Thyroid gland (tissue), 4 donors: ENCODE measurements around the gene PRDX6.

Source experiments
- POLR2A ChIP-seq, 2 donors: fragments of 450-650 bp; IDR thresholded peaks; one replicate each; pipeline ENCODE4 v1.6.1; 2017; ENCODE audit warnings: antibody characterized with exemption in 2 of 2, mild to moderate bottlenecking in 2 of 2, moderate library complexity in 1 of 2
- TF ChIP-seq, protein P1 (sequence below), 6 experiments: fragments of 200-600 bp in 3 of 6; fragments of 450-650 bp in 3 of 6; sonication (generic) in 3 of 6; IDR thresholded peaks; one replicate each; pipeline ENCODE4 v1.5.1; 2016 to 2019; ENCODE audit warnings: antibody characterized with exemption in 6 of 6, mild to moderate bottlenecking in 2 of 6, inconsistent platforms in 1 of 6, moderate library complexity in 1 of 6

DNA sequence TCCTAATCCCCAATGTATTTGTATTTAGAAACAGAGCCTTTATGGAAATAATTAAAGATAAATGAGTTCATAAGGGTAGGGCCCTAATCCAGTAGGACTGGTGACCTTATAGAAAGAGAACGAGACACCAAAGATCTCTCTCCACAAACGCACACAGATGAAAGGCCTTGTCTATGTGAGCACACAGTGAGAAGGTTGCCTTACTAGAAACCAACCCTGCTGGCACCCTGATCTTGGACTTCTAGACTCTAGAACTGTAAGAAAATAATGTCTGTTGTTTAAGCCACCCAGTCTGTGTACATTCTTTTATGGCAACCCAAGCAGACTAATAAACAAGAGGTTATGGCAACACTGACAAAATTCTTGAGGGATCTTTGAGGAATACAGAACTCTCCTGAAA lies 44.8 kb upstream of the PRDX6 start:
- TF ChIP-seq, protein P1, sequence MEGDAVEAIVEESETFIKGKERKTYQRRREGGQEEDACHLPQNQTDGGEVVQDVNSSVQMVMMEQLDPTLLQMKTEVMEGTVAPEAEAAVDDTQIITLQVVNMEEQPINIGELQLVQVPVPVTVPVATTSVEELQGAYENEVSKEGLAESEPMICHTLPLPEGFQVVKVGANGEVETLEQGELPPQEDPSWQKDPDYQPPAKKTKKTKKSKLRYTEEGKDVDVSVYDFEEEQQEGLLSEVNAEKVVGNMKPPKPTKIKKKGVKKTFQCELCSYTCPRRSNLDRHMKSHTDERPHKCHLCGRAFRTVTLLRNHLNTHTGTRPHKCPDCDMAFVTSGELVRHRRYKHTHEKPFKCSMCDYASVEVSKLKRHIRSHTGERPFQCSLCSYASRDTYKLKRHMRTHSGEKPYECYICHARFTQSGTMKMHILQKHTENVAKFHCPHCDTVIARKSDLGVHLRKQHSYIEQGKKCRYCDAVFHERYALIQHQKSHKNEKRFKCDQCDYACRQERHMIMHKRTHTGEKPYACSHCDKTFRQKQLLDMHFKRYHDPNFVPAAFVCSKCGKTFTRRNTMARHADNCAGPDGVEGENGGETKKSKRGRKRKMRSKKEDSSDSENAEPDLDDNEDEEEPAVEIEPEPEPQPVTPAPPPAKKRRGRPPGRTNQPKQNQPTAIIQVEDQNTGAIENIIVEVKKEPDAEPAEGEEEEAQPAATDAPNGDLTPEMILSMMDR (IDR thresholded peaks at IDR 0.05) = no peak
- TF ChIP-seq POLR2A (IDR thresholded peaks at IDR 0.05) = no peak
